ENCODE results near the gene VMAC.

GRCh38 chr19:5882421-5882968 lies 22.2 kb upstream of the VMAC start:
- TF ChIP-seq, protein P1, sequence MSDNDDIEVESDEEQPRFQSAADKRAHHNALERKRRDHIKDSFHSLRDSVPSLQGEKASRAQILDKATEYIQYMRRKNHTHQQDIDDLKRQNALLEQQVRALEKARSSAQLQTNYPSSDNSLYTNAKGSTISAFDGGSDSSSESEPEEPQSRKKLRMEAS (IDR thresholded peaks at IDR 0.05), result no peak
- TF ChIP-seq, protein P2, sequence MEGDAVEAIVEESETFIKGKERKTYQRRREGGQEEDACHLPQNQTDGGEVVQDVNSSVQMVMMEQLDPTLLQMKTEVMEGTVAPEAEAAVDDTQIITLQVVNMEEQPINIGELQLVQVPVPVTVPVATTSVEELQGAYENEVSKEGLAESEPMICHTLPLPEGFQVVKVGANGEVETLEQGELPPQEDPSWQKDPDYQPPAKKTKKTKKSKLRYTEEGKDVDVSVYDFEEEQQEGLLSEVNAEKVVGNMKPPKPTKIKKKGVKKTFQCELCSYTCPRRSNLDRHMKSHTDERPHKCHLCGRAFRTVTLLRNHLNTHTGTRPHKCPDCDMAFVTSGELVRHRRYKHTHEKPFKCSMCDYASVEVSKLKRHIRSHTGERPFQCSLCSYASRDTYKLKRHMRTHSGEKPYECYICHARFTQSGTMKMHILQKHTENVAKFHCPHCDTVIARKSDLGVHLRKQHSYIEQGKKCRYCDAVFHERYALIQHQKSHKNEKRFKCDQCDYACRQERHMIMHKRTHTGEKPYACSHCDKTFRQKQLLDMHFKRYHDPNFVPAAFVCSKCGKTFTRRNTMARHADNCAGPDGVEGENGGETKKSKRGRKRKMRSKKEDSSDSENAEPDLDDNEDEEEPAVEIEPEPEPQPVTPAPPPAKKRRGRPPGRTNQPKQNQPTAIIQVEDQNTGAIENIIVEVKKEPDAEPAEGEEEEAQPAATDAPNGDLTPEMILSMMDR (IDR thresholded peaks at IDR 0.05; ENCODE audit: control extremely low read depth in 1 of 3, insufficient read depth in 1 of 3, low read depth in 1 of 3, low read length in 3 of 3), result no peak
- TF ChIP-seq SAP30 (IDR thresholded peaks at IDR 0.05; ENCODE audit: insufficient read depth, insufficient replicate concordance, low read length), result no peak
- no peak for TF ChIP-seq KDM1A (IDR thresholded peaks at IDR 0.05; ENCODE audit: borderline replicate concordance, low read length)
